GM19397 (cell line): ENCODE measurements around the gene EXTL1.

Experiments
- ATAC-seq: cut with Tn5 transposase; IDR thresholded peaks from one replicate; pipeline ENCODE4 v1.9.1; 2021; ENCODE audit warnings: mild to moderate bottlenecking, moderate library complexity; ENCODE audit not compliant: unreplicated experiment

Gene EXTL1

GRCh38 chr1:26066857-26067256, 45.3 kb downstream of the EXTL1 start:
- no peak for ATAC-seq

GRCh38 chr1:26067432-26067911, 45.9 kb downstream of the EXTL1 start, which contains the start of gene TRIM63:
Gene TRIM63 (minus strand): TSS chr1:26067630. CDS start chr1:26067494, 136 bp downstream.
- ATAC-seq = no peak

GRCh38 chr1:26069941-26070295, 48.3 kb downstream of the EXTL1 start:
- no peak for ATAC-seq

DNA sequence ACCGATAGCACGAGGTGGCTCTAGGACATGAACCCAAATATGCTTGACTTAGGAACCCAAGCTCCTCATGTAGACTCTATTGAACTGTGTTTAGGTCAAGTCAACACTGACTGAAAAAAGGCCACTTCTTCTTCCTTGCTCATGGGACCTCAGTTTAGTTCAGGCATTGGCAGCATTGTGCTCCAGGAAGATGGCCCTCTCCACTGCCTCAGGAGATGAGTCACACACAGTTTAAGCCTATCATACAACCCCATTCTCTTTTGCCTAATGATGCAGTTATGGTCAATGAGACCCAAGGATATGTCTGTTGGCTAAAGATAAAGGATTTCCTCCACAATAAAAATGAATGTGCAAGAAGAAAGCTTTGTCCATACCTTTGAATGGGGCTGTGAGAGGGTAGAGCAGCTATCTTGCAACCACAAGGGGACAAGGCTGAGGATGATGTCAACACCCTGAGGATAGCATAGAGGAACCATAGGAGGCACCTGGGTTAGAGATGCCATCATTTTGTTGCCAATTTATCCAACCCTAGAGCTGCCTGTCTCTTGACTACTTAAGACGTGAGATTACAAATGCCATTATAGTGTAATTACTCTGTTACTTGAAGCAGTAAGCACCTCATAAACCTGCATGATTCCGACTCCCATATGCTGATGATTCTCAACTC, 48.9 kb downstream of the EXTL1 start:
- ATAC-seq = no peak

DNA sequence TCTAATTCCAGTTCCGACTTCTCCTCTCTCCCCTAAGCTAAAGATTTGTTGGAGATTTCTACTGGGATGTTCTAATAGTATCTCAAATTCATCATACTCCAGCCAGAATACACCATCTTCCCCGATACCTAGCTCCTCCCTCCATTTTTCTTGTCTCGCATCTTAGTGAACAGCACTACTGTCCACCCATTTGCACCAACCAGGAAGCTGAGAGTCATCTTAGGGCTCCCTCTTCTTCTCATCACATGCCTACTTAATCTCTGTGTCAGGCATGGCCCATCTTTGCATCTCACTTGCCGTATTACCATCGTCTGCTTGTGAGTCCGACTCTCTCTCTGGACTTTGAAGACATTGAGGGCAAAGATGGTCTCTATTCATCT, 49.4 kb downstream of the EXTL1 start:
- ATAC-seq = no peak

GRCh38 chr1:26072305-26072704, 50.7 kb downstream of the EXTL1 start:
- ATAC-seq = no peak

DNA sequence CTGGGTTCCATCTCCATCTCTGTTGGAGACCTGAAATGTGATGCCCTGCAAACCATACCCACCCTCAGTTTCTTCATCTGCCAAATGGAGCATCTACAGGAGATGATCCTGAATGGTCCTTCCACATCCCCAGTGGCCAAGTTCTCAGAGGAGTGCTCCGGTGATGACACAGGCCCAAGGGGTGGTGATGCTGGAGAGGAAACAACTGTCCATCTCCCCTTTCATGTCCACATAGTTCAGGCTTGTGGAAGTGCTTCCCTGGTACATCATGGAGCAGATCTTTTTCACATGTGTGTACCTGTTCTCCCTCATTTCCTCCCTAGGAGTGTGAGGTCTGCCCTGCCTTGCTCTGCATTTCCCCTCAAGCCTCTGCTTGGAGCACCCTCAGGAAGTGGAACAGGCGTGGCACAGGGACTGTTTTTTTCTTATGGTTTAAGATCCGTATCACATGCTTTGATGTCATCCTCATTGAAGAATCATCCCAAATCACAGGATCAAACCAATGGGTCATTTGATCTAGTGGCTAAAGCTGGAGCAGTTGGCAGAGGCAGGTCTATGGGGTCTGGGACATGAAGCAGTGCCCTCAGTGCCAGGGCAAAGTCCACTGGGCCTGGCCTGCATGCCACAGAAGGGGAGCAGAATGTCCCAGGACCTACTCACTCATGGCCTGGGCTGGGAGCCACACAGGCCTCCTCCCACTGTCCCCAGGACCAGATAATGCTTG, 54.0 kb downstream of the EXTL1 start:
- ATAC-seq = no peak

DNA sequence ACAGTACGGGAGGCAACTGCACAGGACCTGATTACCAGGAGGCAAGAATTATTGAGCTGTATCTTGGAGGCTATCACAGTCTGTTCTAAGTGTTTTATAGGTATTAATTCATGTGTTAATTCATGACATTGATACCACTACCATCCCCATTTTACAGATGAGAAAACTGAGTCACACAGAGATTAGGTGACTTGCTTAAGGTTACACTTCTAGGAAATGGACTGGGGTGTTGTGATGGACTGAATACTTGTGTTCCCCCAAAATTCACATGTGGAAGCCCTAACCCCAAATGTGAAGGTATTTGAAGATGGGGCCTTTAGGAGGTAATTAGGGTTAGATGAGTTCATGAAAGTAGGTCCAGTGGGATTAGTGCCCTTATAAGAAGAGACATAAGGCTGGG, 55.9 kb downstream of the EXTL1 start:
- no peak for ATAC-seq

GRCh38 chr1:26078286-26079177, 57.0 kb downstream of the EXTL1 start:
- no peak for ATAC-seq

DNA sequence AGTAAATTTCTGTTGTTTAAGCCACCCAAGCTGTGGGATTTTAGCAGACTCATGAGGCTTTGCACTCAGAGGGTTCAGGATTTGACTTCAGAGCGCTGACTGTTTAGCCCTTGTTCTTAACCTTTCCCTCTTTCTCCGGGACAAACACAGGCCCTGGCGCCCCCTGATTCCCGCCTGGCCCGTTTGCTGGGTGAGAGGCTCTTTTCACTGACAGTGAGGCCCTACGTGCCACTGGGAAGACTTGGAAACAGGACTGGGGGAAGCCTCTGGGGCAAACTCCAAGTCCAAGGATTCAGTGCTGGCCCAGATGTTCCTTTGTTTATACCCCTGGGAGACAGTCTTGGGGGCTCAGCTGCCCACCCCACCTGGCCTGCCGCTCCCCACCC, 57.6 kb downstream of the EXTL1 start:
- no peak for ATAC-seq

- no peak for ATAC-seq
These were observed 58.6 kb downstream of the EXTL1 start for GRCh38 chr1:26079960-26080814.

DNA sequence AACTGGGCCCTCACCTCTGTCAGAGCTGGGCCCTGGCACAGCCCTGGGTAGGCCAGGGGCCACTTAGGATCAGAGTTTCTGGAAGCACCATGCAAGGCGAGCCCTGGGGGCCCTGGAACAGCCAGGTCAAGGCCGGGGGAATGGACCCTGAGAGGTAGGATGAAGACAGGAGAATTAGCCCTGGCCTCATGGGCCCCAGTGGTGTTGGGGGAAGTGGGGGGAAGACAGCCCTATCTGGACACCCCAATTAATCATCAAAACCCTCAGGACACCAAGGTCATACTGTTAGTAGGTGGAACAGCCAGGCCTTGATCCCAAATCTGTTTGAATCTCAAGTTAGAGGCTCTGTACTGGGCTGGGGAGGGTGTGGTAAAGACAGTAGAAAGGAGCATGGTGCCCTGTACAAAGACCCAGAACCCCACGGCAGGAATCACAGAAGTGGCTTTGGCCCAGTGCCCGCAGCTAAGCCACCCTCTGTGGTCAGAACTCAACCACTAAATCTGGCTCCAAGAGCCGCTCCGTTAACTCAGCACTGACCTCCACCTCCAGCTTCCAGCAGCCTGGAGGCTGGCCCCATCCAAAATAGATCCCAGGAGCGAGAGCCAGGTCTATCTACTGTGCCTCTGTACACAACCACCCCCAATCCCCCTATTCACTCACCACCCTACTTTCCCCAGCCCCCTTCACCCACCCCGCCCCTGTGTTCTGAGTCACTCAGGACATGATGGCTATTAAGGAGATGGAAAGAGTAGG, 59.9 kb downstream of the EXTL1 start:
- ATAC-seq = no peak

DNA sequence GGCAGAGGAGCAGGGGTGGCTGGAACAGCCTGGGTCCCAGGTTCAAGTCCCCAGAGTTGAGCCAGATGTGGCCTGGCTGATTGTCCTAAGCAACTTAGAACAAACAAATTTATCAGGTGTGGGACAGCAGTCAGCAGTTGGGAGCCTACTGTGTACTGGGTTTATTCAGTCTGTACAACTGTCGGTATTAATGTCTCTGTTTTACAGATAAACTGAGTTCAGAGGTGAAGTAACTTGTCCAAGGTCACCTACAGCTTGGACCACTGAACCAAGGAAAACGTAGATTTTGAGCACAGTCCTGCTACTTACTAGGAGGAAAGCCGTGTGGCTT, 60.4 kb downstream of the EXTL1 start:
- ATAC-seq = no peak

DNA sequence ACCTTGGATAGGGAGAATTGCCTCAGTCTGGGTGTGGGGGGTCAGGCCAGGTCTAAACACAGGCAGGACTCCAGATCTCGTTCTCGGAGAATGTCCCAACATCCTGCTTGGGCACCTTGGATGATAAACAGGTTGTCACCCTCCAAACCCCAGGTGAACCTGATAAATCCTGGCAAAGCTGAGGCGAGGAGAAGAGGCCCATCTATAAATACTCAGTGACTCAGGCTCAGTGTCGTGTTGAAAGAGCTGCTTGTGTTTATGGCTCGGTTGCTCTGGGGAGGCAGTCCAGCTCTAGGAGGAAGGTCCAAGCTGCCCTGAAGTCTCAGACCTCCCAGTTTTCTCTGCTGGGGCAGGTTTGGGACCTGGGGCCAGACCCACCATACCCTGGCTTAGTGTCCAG, 61.6 kb downstream of the EXTL1 start:
- ATAC-seq = no peak

GRCh38 chr1:26084091-26084561, 62.6 kb downstream of the EXTL1 start:
- ATAC-seq = no peak

- ATAC-seq = no peak
These were observed 63.3 kb downstream of the EXTL1 start for GRCh38 chr1:26084844-26085243.
